C4-2B (cell line): Measurements from ENCODE around the gene RNF34.

Experiments used
- H3K27ac ChIP-seq: fragments of 450-650 bp; 2 replicates; pipeline ENCODE4 v1.5.1; 2017
- ZFX ChIP-seq: fragments of 450-650 bp; IDR thresholded peaks from 2 replicates; pipeline ENCODE4 v1.6.1; 2017
- TF ChIP-seq, protein P1 (sequence below): fragments of 450-650 bp; conservative IDR thresholded peaks from 2 replicates; pipeline ENCODE4 v1.5.1; 2017; ENCODE audit warnings: mild to moderate bottlenecking

RNF34 gene

DNA sequence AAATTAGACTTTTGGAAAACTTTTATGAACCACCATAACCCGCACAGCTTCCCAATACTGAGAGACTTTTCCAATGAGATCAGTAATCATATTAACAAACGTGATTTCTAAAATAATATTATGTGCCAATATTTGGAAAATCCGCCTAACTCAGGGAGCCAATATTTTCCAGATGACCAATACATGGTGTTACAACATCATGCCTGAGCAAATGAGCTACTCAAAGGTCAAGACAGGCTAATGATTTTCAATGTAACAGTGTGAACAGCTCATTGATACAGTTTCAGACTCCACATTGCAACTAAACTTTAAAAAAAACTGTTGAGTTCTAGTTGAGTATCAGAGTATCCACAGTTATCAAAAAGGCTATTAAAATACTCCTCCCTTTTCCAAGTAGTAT is 46.8 kb downstream of the RNF34 start:
- H3K27ac ChIP-seq = no peak overlapping the region
- TF ChIP-seq ZFX = no peak
- TF ChIP-seq, protein P1, sequence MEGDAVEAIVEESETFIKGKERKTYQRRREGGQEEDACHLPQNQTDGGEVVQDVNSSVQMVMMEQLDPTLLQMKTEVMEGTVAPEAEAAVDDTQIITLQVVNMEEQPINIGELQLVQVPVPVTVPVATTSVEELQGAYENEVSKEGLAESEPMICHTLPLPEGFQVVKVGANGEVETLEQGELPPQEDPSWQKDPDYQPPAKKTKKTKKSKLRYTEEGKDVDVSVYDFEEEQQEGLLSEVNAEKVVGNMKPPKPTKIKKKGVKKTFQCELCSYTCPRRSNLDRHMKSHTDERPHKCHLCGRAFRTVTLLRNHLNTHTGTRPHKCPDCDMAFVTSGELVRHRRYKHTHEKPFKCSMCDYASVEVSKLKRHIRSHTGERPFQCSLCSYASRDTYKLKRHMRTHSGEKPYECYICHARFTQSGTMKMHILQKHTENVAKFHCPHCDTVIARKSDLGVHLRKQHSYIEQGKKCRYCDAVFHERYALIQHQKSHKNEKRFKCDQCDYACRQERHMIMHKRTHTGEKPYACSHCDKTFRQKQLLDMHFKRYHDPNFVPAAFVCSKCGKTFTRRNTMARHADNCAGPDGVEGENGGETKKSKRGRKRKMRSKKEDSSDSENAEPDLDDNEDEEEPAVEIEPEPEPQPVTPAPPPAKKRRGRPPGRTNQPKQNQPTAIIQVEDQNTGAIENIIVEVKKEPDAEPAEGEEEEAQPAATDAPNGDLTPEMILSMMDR = no peak

DNA sequence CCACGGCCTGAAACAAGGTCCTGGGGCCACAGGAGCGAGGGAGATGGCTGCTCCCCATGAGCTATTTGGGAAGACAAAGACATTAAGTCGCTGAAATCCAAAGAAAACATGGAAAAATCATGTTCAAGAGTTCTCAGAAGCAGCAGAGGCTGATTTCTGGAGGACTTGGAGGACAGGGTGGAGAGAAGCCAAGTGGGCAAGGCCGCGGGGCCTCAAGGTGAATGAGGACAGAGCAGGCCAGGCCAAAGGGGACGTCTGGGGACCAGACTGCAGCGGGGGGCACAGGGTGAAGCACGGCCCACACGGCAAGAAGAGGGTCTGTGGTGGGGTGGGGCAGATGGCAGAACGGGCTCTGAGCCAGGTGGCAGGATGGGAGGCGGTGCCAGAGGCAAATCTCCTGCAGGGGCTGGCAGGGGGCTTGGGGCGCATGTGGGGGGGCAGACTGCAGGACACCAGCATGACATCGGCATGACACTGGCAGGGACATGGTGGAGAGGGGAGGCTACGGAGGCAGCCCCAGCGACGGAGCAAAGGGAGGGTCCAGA is 48.9 kb downstream of the RNF34 start:
- TF ChIP-seq ZFX = no peak
- TF ChIP-seq, protein P1 = no peak
- no peak overlapping the region for H3K27ac ChIP-seq

GRCh38 chr12:121451961-121452339 is 52.0 kb downstream of the RNF34 start:
- TF ChIP-seq, protein P1 = no peak
- no peak overlapping the region for H3K27ac ChIP-seq

GRCh38 chr12:121452340-121452984 is 52.5 kb downstream of the RNF34 start:
- TF ChIP-seq, protein P1 = no peak
- no peak for TF ChIP-seq ZFX
- no peak overlapping the region for H3K27ac ChIP-seq

- TF ChIP-seq ZFX = no peak
- TF ChIP-seq, protein P1 = no peak
- no peak overlapping the region for H3K27ac ChIP-seq
Observed at GRCh38 chr12:121452985-121453360, 53.1 kb downstream of the RNF34 start.

GRCh38 chr12:121453629-121454028 is 53.7 kb downstream of the RNF34 start:
- TF ChIP-seq, protein P1 = no peak
- no peak for TF ChIP-seq ZFX
- no peak overlapping the region for H3K27ac ChIP-seq

GRCh38 chr12:121454921-121455320 is 55.0 kb downstream of the RNF34 start:
- TF ChIP-seq ZFX = no peak
- TF ChIP-seq, protein P1 = no peak

More at GRCh38 chr12:121454921-121455320, 55.0 kb downstream of the RNF34 start:
- H3K27ac ChIP-seq = no peak overlapping the region
